NCI-H1436 treated with DMSO at 0.1 percent for 48 hours (cell line): ENCODE results near the gene NEMF.
A peak's percentile ranks its signal among the peaks of the same experiment; 100 is the strongest.
"Not testable (repeated sequence)": the region's sequence is repeated elsewhere in the genome, so short reads cannot be mapped to it uniquely, and the experiment has no call there.

Experiments used
- DNase-seq: peaks from one replicate; lab custom pipeline; 2025; lab: John Stamatoyannopoulos, UW

NEMF gene

GRCh38 chr14:49879646-49880204 lies 27.1 kb upstream of the NEMF start:
- peak; percentile 55 for DNase-seq

GRCh38 chr14:49876563-49877127 lies 24.1 kb upstream of the NEMF start:
- no peak for DNase-seq

- no peak for DNase-seq
Measured at GRCh38 chr14:49875640-49876198, 23.1 kb upstream of the NEMF start.

GRCh38 chr14:49873548-49873947 lies 21.0 kb upstream of the NEMF start:
- DNase-seq, result not testable (repeated sequence)

- DNase-seq, result no peak
Measured at GRCh38 chr14:49870908-49871307, 18.3 kb upstream of the NEMF start.

- no peak for DNase-seq
Measured at GRCh38 chr14:49868720-49869114, 16.1 kb upstream of the NEMF start.

- peak; percentile 28 for DNase-seq
Measured at GRCh38 chr14:49867831-49868719, 15.5 kb upstream of the NEMF start.

GRCh38 chr14:49865431-49865859 lies 12.9 kb upstream of the NEMF start:
- DNase-seq, result peak; percentile 14

- no peak for DNase-seq
Measured at GRCh38 chr14:49863487-49864281, 11.1 kb upstream of the NEMF start.

- DNase-seq, result peak; percentile 87
Measured at GRCh38 chr14:49862089-49862673, 9.6 kb upstream of the NEMF start.

- no peak for DNase-seq
Measured at GRCh38 chr14:49861699-49862088, 9.1 kb upstream of the NEMF start.

GRCh38 chr14:49860988-49861698 lies 8.6 kb upstream of the NEMF start:
- DNase-seq, result no peak

- no peak for DNase-seq
Measured at GRCh38 chr14:49858383-49858782, 5.8 kb upstream of the NEMF start.

- DNase-seq, result no peak
Measured at GRCh38 chr14:49857427-49858003, 4.9 kb upstream of the NEMF start.

- DNase-seq, result peak; percentile 46
Measured at GRCh38 chr14:49853572-49854375, 1.2 kb upstream of the NEMF start.

- no peak for DNase-seq
Measured at GRCh38 chr14:49853158-49853477, 530 bp upstream of the NEMF start.

- no peak for DNase-seq
Measured at GRCh38 chr14:49851813-49852212, 775 bp downstream of the NEMF start.

- DNase-seq, result no peak
Measured at GRCh38 chr14:49849213-49849847, 3.3 kb downstream of the NEMF start.

- DNase-seq, result no peak
Measured at GRCh38 chr14:49828640-49829039, 23.9 kb downstream of the NEMF start.
